GM13977 (cell line): Measurements from ENCODE around the gene PTPDC1.
"Not testable (repeated sequence)": the region's sequence is repeated elsewhere in the genome, so short reads cannot be mapped to it uniquely, and the experiment has no call there.

Experiments
- DNase-seq: peaks from one replicate; pipeline ENCODE4 v3.0.0; 2012; ENCODE audit warnings: low spot score
- CTCF ChIP-seq: IDR thresholded peaks from 2 replicates; pipeline ENCODE4 v1.5.1; 2012; ENCODE audit warnings: mild to moderate bottlenecking, control low read depth; ENCODE audit not compliant: insufficient read depth; ENCODE audit errors: extremely low read depth, missing control alignments
- in situ Hi-C: fragments of 300-500 bp; cut with MboI; formaldehyde crosslinking; loops from one replicate; pipeline ENCODE4 v1.12.0; 2022; ENCODE audit warnings: low sequenced_read_pairs, low pct_unique_long_range_greater_than_20kb, mixed read lengths, inconsistent platforms; ENCODE audit not compliant: unreplicated experiment

The PTPDC1 gene

DNA sequence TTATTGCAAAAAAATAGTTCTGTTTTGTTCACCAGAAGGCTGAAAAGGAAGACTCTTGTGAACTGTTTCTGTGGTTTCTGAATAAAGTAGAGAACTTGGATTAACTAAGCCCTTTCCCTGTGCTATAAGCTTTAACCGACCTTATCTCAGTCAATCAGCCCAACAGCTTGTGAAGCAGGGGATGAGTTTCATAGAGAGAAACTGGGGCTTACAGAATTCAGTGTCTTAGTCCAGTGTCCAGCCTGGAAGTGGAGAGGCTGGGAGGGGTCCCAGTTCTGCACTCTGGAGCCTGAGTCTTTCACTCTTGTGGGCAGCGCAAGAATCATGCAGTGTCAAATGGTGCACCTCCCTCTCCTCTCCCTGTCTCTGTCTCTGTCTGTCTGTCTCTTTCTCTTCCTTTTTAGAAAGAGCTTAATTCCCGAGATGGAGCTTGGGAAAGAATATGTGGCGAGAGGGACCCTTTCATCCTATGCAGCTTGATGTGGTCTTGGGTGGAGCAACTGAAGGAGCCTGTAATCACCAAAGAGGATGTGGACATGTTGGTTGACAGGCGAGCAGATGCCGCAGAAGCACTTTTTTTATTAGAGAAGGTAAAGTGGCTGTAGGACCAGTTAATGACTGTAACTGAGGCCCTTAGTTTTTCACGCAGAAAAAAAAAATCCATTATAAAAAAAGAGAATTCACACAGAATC is 17.0 kb downstream of the PTPDC1 start:
- in situ Hi-C loops = no loop called here
- no peak for TF ChIP-seq CTCF
- DNase-seq = no peak

- no peak for TF ChIP-seq CTCF
- no peak for DNase-seq
- in situ Hi-C loops = no loop called here
Observed at GRCh38 chr9:94108584-94108983, 24.3 kb downstream of the PTPDC1 start.

GRCh38 chr9:94110821-94111252 is 26.6 kb downstream of the PTPDC1 start:
- in situ Hi-C loops = no loop called here

DNA sequence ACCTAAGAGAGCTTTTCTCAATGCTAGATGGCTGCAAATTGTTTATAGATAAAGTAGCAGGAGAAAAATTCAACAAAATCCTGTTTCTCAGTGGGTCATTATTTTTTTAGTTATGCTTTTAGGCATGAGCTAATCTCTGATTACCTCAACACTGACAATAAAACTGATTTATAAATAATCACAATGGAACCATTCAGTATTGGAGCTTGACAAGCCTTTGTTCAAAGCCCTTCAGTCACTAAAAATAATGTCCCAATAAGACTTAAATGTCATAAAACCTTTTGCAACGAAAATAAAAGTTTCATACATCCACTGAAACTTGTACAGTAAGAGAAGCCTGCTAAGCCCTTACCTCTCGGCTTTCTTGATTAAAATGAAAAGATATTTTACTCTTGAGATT is 27.2 kb downstream of the PTPDC1 start:
- in situ Hi-C loops = no loop called here
- DNase-seq = no peak
- TF ChIP-seq CTCF = no peak

More at GRCh38 chr9:94110821-94111252, 26.6 kb downstream of the PTPDC1 start:
- DNase-seq = no peak
- TF ChIP-seq CTCF = no peak

- TF ChIP-seq CTCF = no peak
- in situ Hi-C loops = no loop called here
- no peak for DNase-seq
Observed at GRCh38 chr9:94112716-94113465, 28.6 kb downstream of the PTPDC1 start.

- in situ Hi-C loops, DNase-seq: not testable (repeated sequence)
Observed at GRCh38 chr9:94120088-94120487, 35.8 kb downstream of the PTPDC1 start.

GRCh38 chr9:94120854-94121376 is 36.7 kb downstream of the PTPDC1 start:
- in situ Hi-C loops = no loop called here
- no peak for TF ChIP-seq CTCF
- no peak for DNase-seq
